GM18505 (cell line): ENCODE data around the gene CYTH1.

ENCODE experiments used
- ATAC-seq: cut with Tn5 transposase; IDR thresholded peaks from one replicate; pipeline ENCODE4 v1.9.1; 2021; ENCODE audit not compliant: unreplicated experiment
- POLR2A ChIP-seq: IDR thresholded peaks from 4 replicates; pipeline ENCODE4 v1.6.1; 2011; ENCODE audit warnings: borderline replicate concordance; ENCODE audit not compliant: insufficient read depth, insufficient read length; ENCODE audit errors: extremely low read depth

CYTH1 gene

GRCh38 chr17:78709751-78710181 is 72.3 kb downstream of the CYTH1 start:
- TF ChIP-seq POLR2A = no peak
- no peak for ATAC-seq

- peak; percentile 42 for ATAC-seq
- peak; percentile 79 for TF ChIP-seq POLR2A
These were observed 72.9 kb downstream of the CYTH1 start for GRCh38 chr17:78709119-78709681.

GRCh38 chr17:78708510-78708973 is 73.5 kb downstream of the CYTH1 start:
- TF ChIP-seq POLR2A = peak; percentile 16
- no peak for ATAC-seq

GRCh38 chr17:78707923-78708322 is 74.2 kb downstream of the CYTH1 start:
- no peak for TF ChIP-seq POLR2A
- ATAC-seq = no peak

- TF ChIP-seq POLR2A = no peak
- no peak for ATAC-seq
These were observed 75.1 kb downstream of the CYTH1 start for GRCh38 chr17:78707016-78707415.

GRCh38 chr17:78706271-78706915 is 75.7 kb downstream of the CYTH1 start:
- TF ChIP-seq POLR2A = peak; percentile 31
- peak; percentile 52 for ATAC-seq

- ATAC-seq = no peak
- TF ChIP-seq POLR2A = no peak
These were observed 77.0 kb downstream of the CYTH1 start for GRCh38 chr17:78705071-78705470.

GRCh38 chr17:78704594-78704993 is 77.5 kb downstream of the CYTH1 start:
- no peak for ATAC-seq
- no peak for TF ChIP-seq POLR2A

- TF ChIP-seq POLR2A = peak; percentile 35
- no peak for ATAC-seq
These were observed 84.3 kb downstream of the CYTH1 start for GRCh38 chr17:78697554-78698343.

- TF ChIP-seq POLR2A = peak; percentile 23
- ATAC-seq = no peak
These were observed 85.0 kb downstream of the CYTH1 start for GRCh38 chr17:78697122-78697521.

GRCh38 chr17:78696016-78696982 is 85.8 kb downstream of the CYTH1 start:
- ATAC-seq = no peak
- no peak for TF ChIP-seq POLR2A

GRCh38 chr17:78694805-78695531 is 87.1 kb downstream of the CYTH1 start:
- ATAC-seq = no peak

GRCh38 chr17:78693346-78694083 is 88.6 kb downstream of the CYTH1 start:
- no peak for TF ChIP-seq POLR2A
- ATAC-seq = no peak

More at GRCh38 chr17:78694805-78695531, 87.1 kb downstream of the CYTH1 start:
- peak; percentile 34 for TF ChIP-seq POLR2A
